NCI-H1930 (cell line): Measurements from ENCODE around the gene TFPI.

ENCODE experiments used
- DNase-seq, 2 experiments: peaks; one replicate each; lab custom pipeline; 2025; lab: John Stamatoyannopoulos, UW

TFPI gene

DNA sequence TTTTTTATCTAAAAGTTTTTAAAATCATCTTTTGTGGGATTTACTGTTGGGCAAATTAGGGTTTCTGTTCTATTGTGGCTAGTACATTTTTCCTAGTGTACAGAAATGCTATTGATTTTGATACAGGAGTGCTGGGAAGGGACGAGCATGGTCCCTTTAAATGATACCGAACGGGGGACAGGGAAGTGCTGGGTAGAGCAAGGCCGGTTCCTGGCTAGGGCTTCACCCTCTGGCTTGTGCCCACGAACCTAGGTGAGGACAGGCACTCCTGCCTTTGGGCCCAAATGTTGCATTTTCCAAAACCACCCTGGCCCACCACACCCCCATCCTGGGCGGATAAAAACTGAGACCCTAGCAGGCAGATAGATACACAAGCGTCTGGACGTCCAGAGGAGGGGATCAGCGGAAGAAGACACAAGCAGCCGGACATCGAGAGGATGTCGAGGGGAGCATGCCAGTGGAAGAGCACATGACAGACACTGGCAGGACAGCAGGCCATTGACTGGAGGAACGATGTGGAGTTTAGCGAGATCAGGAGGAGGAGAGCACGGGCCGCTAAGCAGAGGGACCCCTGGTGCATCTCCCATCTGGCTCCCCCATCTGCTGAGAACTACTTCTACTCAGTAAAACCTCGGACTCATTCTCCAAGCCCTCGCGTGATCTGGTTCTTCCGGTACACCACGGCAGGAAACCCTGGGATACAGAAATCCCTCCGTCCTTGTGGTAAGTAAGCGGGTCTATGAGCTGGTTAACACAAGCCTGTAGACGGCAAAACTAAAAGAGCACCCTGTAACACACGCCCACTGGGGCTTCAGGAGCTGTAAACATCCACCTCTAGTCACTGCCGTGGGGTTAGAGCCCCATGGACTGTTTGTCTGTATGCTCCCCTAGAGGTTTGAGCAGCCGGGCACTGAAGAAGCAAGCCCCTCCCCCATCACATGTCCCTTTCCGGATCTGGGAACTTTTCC is 92.7 kb downstream of the TFPI start:
- DNase-seq: no peak

DNA sequence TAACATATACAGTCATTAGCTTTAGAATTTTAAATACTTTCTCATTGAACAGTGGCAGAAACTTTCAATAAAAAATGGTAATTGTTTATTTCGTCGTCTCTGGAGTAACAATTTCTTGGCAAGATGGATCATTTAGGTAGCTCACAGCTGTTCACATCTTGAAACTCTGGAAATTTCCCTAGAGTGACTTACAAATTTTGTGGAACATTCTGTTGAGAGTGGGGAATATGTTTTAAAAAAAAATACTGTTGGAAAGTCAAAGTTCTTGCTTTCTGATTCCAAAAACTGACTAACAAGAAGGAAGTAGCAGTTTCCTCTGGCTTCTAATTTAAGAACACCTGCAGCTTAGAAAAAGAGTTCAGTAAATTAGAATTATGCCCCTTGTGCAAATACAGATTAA is 95.0 kb downstream of the TFPI start:
- no peak for DNase-seq

- DNase-seq: peak; percentile 1 to 24
Measured at GRCh38 chr2:187453078-187453641, 101.1 kb downstream of the TFPI start.

- DNase-seq: no peak
Measured at GRCh38 chr2:187451510-187451909, 102.7 kb downstream of the TFPI start.

- DNase-seq: no peak
Measured at GRCh38 chr2:187447336-187447735, 106.9 kb downstream of the TFPI start.

DNA sequence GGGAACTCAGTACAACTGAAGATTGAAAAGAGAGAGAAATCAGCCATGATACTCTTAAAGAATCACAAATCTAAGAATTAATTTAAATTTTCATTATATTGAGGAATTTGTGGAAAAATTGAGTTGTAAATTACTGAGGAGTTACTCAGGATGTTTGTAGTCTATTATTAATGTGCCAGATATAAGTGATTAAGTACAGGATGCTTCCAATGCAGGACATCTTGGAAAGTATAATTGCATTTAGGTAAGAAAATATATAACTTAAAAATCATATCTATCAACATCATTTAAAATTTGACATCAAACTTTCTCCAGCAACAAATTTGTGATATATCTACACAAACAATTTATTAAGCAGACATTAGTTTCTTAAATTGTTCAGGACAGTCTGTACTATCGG is 107.5 kb downstream of the TFPI start:
- no peak for DNase-seq

DNA sequence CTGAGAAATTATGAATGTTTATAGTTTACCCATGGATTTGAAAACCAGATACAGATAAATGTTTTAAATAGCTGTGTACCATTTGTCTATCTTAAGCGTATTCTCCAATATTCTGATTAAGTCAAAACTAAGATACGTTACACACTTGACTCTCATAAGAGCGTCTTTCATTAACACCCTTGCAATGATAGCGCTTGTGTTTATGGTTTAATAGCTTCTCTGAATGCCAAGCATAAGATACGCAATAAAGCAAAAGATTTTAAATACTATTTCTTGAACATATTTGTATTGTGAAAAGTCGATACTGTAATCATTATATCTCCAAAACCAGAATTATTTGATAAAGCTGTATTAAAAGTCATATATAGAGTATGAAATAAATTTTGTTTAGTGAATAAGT is 109.2 kb downstream of the TFPI start:
- no peak for DNase-seq

GRCh38 chr2:187442778-187443177 is 111.5 kb downstream of the TFPI start:
- no peak for DNase-seq

DNA sequence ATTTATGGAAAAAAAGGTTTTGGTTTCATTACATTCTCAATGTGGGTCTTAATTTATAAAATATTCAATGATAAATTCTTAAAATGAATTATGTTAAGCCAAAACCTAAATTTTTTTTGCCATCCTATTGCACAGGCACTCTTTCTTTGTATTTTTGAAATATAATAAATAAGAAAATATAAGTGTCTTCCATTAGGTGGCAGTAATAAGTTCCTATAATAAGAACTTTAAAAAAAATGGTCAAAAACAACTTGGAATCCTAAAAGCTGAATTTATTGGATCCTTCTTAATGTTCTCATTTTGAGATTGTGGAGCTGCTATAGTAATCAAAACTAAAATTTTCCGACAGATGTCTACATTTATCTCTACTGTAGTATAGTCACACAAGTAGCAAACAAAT is 111.9 kb downstream of the TFPI start:
- no peak for DNase-seq

- no peak for DNase-seq
Measured at GRCh38 chr2:187440101-187440675, 114.0 kb downstream of the TFPI start.

DNA sequence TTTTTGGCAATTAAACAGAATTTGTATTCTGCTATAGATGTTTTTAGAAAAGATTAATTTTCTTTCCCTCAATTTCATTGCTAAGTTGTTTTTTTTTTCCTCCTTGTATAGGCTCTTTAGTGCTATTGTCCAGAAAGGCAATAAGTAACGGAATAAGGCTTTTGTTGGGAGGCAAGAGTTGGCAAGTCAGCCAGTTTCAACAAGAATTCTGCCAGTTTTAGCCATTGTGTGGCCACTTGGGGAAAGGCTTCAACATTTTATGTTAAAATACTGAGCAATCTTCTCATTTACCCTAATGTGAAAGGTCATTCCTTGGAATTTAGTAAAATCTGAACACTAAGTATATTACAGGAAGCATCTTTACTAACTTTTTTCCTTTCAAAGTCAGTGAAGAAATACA is 115.8 kb downstream of the TFPI start:
- no peak for DNase-seq

DNA sequence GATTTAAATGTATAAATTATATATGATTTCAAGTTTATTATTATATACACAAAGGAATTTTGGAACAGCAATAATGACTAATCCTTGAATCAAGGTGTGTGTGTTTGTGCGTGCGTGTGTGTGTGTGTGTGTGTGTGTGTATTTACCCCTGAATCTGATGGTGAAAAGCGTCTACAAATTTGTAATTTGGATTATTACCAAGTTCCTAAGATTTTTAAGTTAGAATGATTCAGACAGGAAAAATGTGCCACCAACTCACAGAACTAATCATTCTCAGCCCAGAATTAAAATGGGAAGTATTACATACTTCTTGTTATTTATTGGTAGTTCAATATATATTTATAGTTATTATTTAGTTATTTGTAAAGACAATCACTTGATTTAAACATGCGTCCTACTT is 118.5 kb downstream of the TFPI start:
- no peak for DNase-seq

- no peak for DNase-seq
Measured at GRCh38 chr2:187435078-187435477, 119.2 kb downstream of the TFPI start.

DNA sequence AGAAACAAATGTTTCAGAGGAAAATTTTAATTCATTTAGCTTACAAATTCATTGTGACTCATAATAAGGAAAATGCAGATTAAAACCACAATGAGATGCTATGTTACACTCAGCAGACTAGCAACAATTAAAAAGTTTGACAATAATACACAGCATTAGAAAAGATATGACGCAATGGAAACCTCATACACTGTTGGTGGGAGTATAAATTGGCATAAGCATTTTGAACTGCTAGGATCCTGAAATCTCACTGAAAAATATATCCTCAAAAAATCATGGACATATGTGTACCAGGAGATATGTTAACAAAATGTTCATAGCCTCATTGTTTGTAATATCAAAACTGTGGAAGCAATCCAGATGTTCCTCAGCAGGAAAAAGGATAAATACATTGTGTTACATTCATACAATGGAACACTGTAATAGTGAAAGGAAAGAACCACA is 119.9 kb downstream of the TFPI start:
- no peak for DNase-seq

GRCh38 chr2:187431911-187432310 is 122.3 kb downstream of the TFPI start:
- DNase-seq: no peak

- no peak for DNase-seq
Measured at GRCh38 chr2:187429989-187430388, 124.2 kb downstream of the TFPI start.

GRCh38 chr2:187424146-187424545 is 130.1 kb downstream of the TFPI start:
- no peak for DNase-seq

- no peak for DNase-seq
Measured at GRCh38 chr2:187422282-187422681, 132.0 kb downstream of the TFPI start.

DNA sequence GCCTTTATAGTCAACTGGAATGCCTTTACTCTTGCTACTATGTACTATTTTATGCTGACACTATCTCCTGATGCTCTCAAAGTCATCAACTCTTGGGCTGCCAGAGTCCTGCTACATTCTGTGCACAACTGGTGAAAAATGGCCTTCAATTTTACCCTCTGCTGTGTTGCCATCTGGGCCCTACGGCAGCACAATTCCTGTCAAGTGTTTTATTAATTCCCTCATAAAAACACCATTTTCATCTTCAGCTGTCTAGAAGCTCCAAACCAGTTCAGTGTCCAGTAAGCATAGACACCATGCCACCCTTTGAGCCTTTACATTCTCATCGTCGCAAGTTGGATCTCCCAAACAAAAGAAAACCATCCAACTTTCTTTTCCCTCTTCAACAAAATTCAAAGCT is 132.7 kb downstream of the TFPI start:
- DNase-seq: no peak

DNA sequence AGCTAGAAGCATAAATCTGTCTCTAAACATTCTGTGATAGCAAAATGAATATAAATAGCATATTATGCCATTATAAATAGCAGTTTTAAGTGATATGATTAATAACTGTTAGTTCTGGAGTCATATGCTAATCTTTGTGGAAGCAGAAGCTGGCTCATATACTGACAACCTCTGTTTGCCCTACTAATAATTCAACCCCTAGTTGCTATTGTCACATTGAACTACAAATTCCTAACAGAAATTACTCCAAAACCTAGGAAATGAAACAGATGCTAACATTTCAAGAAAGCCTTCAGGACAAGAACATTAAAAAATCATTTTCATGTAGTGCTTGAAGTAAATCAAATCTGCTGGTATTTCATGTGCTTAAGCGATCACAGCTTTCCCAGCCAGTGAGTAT is 134.4 kb downstream of the TFPI start:
- no peak for DNase-seq

DNA sequence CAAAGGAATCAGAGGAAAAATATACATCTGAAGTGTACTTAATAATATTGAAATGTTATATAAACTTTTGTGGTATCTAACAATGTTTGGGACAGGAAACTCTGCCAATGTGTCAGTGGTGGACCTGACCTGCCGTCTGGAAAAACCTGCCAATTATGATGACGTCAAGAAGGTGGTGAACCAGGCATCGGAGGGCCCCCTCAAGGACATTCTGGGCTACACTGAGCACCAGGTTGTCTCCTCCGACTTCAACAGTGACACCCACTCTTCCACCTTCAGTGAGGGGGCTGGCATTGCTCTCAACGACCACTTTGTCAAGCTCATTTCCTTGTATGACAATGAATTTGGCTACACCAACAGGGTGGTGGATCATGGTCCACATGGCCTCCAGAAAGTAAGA is 138.8 kb downstream of the TFPI start:
- no peak for DNase-seq
